GM12878 (cell line): ENCODE results near the gene PROKR1. TPM values are rescaled to one million over a fixed set of nuclear protein-coding genes. Genes with fewer than 3 reads are reported as not detected.

Source experiments
- ATAC-seq: fragments of 200-7000 bp; cut with Tn5 transposase; 3 replicates; pipeline ENCODE4 v1.9.1; 2020; ENCODE audit warnings: mild to moderate bottlenecking, moderate library complexity
- BruUV-seq: library from RNA; stranded (reverse); fragments of 400-500 nt; replicated peaks from 2 replicates; lab custom pipeline; 2021; lab: Mats Ljungman, UMichigan
- CTCF ChIA-PET: fragments of 300-600 bp; sonication (Branson Sonifier 250); formaldehyde crosslinking; extraction: SDS; loops from one replicate; lab custom pipeline; 2021; ENCODE audit warnings: inconsistent platforms; lab: Yijun Ruan, JAX
- POLR2A ChIA-PET: fragments of 350-600 bp; formaldehyde crosslinking; extraction: SDS; loops from one replicate; lab custom pipeline; 2021; ENCODE audit warnings: inconsistent platforms; lab: Charles Lee
- RAD21 ChIA-PET: fragments of 300-600 bp; sonication (Branson Sonifier 250); formaldehyde crosslinking; loops from one replicate; lab custom pipeline; 2023; ENCODE audit warnings: antibody characterized with exemption; ENCODE audit not compliant: unreplicated experiment; lab: Charles Lee
- SMC1A ChIA-PET: fragments of 300-600 bp; sonication (Branson Sonifier 250); formaldehyde crosslinking; loops from one replicate; lab custom pipeline; 2023; ENCODE audit not compliant: unreplicated experiment, uncharacterized antibody; lab: Charles Lee
- DNase-seq: peaks from one replicate; pipeline ENCODE4 v3.0.0-alpha.2; 2011; ENCODE audit warnings: low read depth, low spot score
- FAIRE-seq: peaks from 3 replicates; lab custom pipeline; 2011; peaks lifted over from hg19 to GRCh38; lab: Jason Lieb, UNC
- H2AFZ ChIP-seq: 2 replicates; pipeline ENCODE4 v1.6.0; 2011; ENCODE audit warnings: low read depth, low read length, control low read depth; ENCODE audit not compliant: control insufficient read depth
- H3K27ac ChIP-seq: 2 replicates; pipeline ENCODE4 v1.5.1; 2011; ENCODE audit warnings: control low read depth; ENCODE audit not compliant: control insufficient read depth, insufficient read depth
- H3K27me3 ChIP-seq, 2 experiments: replicated peaks in 1 of 2; 2 replicates each; pipeline versions ENCODE4 v1.6.0 to v1.6.1; 2011; ENCODE audit warnings: low read length in 1 of 2; ENCODE audit not compliant: control insufficient read depth in 2 of 2, insufficient read depth in 2 of 2
- H3K36me3 ChIP-seq, 2 experiments: 2 replicates each; pipeline ENCODE4 v1.5.1; 2011; ENCODE audit warnings: low read length in 1 of 2; ENCODE audit not compliant: control insufficient read depth in 2 of 2, insufficient read depth in 2 of 2
- H3K4me1 ChIP-seq: 2 replicates; pipeline ENCODE4 v1.6.1; 2011; ENCODE audit warnings: mild to moderate bottlenecking, low read length, moderate library complexity, mixed read lengths; ENCODE audit not compliant: control insufficient read depth, insufficient read depth
- H3K4me2 ChIP-seq: 2 replicates; pipeline ENCODE4 v1.6.0; 2011; ENCODE audit warnings: control low read depth; ENCODE audit not compliant: control insufficient read depth, insufficient read depth
- H3K4me3 ChIP-seq: fragments of 200-600 bp; sonication (generic); 2 replicates; pipeline ENCODE4 v1.5.1; 2016
- H3K79me2 ChIP-seq: 2 replicates; pipeline ENCODE4 v1.6.0; 2011; ENCODE audit warnings: low read length; ENCODE audit not compliant: control insufficient read depth, insufficient read depth
- H3K9ac ChIP-seq: 2 replicates; pipeline ENCODE4 v1.8.0; 2011; ENCODE audit warnings: low read length, control low read depth, mixed read lengths; ENCODE audit not compliant: control insufficient read depth, insufficient read depth
- H3K9me3 ChIP-seq: replicated peaks from 3 replicates; pipeline ENCODE4 v1.5.1; 2011; ENCODE audit warnings: mild to moderate bottlenecking, low read length; ENCODE audit not compliant: control insufficient read depth, insufficient read depth
- H4K20me1 ChIP-seq: 2 replicates; pipeline ENCODE4 v1.6.0; 2011; ENCODE audit not compliant: control insufficient read depth, insufficient read depth
- CBX3 ChIP-seq: fragments of 200-600 bp; sonication (generic); IDR thresholded peaks from 2 replicates; pipeline ENCODE4 v1.6.1; 2016; ENCODE audit warnings: low read depth, borderline replicate concordance
- CHD2 ChIP-seq: IDR thresholded peaks from 2 replicates; pipeline ENCODE4 v1.6.1; 2011; ENCODE audit warnings: low read depth, low read length, improper control_type of control experiment, borderline replicate concordance
- CREB1 ChIP-seq: IDR thresholded peaks from 2 replicates; pipeline ENCODE4 v1.6.1; 2012; ENCODE audit warnings: low read depth, mild to moderate bottlenecking, inconsistent platforms
- CREM ChIP-seq: IDR thresholded peaks from 2 replicates; pipeline ENCODE4 v1.6.1; 2014; ENCODE audit warnings: antibody characterized with exemption, low read depth
- IKZF1 ChIP-seq: fragments of 450-650 bp; conservative IDR thresholded peaks from 2 replicates; pipeline ENCODE4 v1.6.1; 2017; ENCODE audit warnings: antibody characterized with exemption, mild to moderate bottlenecking
- IRF4 ChIP-seq: IDR thresholded peaks from 2 replicates; pipeline ENCODE4 v1.6.1; 2011; ENCODE audit warnings: low read depth, low read length
- MTA3 ChIP-seq: IDR thresholded peaks from 2 replicates; pipeline ENCODE4 v1.6.1; 2012; ENCODE audit warnings: low read length, inconsistent platforms, borderline replicate concordance
- MXI1 ChIP-seq: fragments of 150-350 bp; IDR thresholded peaks from 2 replicates; pipeline ENCODE4 v1.6.1; 2011; ENCODE audit warnings: low read depth, mild to moderate bottlenecking, inconsistent platforms, low read length, improper control_type of control experiment
- NR2C2 ChIP-seq: IDR thresholded peaks from 2 replicates; pipeline ENCODE4 v1.6.1; 2011; ENCODE audit warnings: borderline replicate concordance, low read depth; ENCODE audit not compliant: control insufficient read depth, insufficient read length
- PAX5 ChIP-seq: IDR thresholded peaks from 2 replicates; pipeline ENCODE4 v1.6.1; 2011; ENCODE audit warnings: low read depth, low read length, borderline replicate concordance
- SIN3A ChIP-seq: IDR thresholded peaks from 2 replicates; pipeline ENCODE4 v1.6.1; 2012; ENCODE audit warnings: low read depth, low read length, improper control_type of control experiment
- SMAD1 ChIP-seq: fragments of 450-650 bp; IDR thresholded peaks from 2 replicates; pipeline ENCODE4 v1.6.1; 2018; ENCODE audit warnings: mild to moderate bottlenecking, low read depth; ENCODE audit not compliant: partially characterized antibody
- SP1 ChIP-seq: IDR thresholded peaks from one replicate; pipeline ENCODE4 v1.6.1; 2011; ENCODE audit warnings: low read depth, low read length
- TCF7 ChIP-seq: IDR thresholded peaks from 2 replicates; pipeline ENCODE4 v1.6.1; 2014; ENCODE audit warnings: antibody characterized with exemption, borderline replicate concordance
- ZNF24 ChIP-seq: fragments of 450-650 bp; IDR thresholded peaks from 2 replicates; pipeline ENCODE4 v1.6.1; 2017; ENCODE audit warnings: antibody characterized with exemption, mild to moderate bottlenecking
- WGBS: methylation state at CpG from one replicate; pipeline ENCODE4 v1.1.6; 2016; ENCODE audit warnings: low lambda C conversion rate; ENCODE audit not compliant: insufficient replicate concordance, insufficient coverage; ENCODE audit errors: missing lambda C conversion rate; 5-methylcytosine and 5-hydroxymethylcytosine counted together
- in situ Hi-C: fragments of 300-500 bp; cut with MboI; formaldehyde crosslinking; loops from 9 replicates; pipeline ENCODE4 v1.14.3; 2018; ENCODE audit warnings: mixed read lengths
- intact Hi-C: fragments of 100-400 bp; cut with micrococcal nuclease; formaldehyde crosslinking; loops from one replicate; pipeline ENCODE4 v1.14.2; 2022; ENCODE audit not compliant: unreplicated experiment
- polyA plus RNA-seq, 11 experiments: library from polyadenylated mRNA; depleted of rRNA in 4 of 11; unstranded in 6 of 11; stranded (reverse) in 5 of 11; fragments of >200 nt; fragmentation: Nextera tagmentation in 4 of 11; fragmentation: Illumina TruSeq in 1 of 11; extraction: Ambion mirVana in 4 of 11; extraction: Trizol in 1 of 11; gene quantifications; 1 replicate in 1 of 11; 2 replicates in 10 of 11; pipeline versions ENCODE4 v1.2.1 to v1.2.3, GENCODE V29; 2011 to 2016; ENCODE audit warnings: inconsistent platforms in 2 of 11, missing spikeins in 2 of 11, low read depth in 1 of 11
- total RNA-seq, 4 experiments: library from RNA; depleted of rRNA in 3 of 4; stranded (reverse); fragments of >200 nt in 3 of 4; fragmentation: Illumina TruSeq in 1 of 4; extraction: Trizol in 1 of 4; gene quantifications; 2 replicates each; pipeline versions ENCODE4 v1.2.1 to v1.2.3, GENCODE V29; 2013 to 2021

The PROKR1 gene
- total and polyA plus RNA-seq, 10 of the 15 experiments (the other 5 are each of a cell fraction or from before 2014, with no cell fraction given): 0.01 to 0.02 TPM; not detected in 8

DNA sequence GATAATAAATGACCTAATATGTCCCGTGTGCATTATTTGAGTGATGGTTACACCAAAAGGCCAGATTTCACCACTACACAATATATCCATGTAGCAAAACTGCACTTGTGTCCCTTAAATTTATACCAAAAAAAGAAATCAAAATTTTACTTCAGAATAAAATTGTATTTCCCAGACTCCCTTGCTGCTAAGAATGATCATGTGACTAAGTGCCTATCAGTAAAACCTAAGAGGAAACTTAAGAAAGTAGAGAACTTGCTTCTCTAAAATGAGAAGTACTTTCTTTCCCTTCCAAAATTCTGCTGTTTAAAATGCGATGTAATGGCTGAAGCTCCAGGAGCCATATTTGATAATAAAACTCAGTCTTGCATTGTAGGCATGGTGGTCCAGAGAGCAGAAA is 24.0 kb downstream of the PROKR1 start (continued):
- no peak for TF ChIP-seq CHD2
- TF ChIP-seq CBX3: no peak
- no peak for TF ChIP-seq IRF4
- no peak for TF ChIP-seq PAX5
- no peak for TF ChIP-seq MTA3
- no peak for TF ChIP-seq SIN3A

DNA sequence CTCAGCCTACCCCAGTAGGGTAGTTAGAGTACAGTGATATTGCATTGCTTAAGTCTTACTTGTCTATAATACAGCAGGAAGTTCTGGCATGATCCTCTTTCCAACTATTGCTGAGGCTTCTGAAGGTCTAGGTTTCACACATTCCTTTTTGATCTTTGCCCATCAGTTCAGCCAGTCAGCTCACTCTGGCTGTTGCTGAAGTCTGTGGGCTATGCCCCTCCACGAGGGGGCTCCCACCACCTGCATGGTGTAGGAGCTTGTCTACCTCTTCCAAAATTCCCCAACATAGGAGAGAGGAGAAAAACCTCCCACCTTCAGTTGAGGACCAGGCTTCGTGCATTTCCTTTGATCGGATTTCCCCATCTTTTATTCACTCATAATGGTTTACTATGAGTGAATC is 26.3 kb downstream of the PROKR1 start:
- intact Hi-C loops: no loop called here
- FAIRE-seq: no peak
- in situ Hi-C loops: no loop called here
- H3K9me3 ChIP-seq: no peaks in the 10 kb centered on the region; the same call in 1 of the 3 replicates
- H3K27ac ChIP-seq: no peak overlapping the region
- no peaks in the 10 kb centered on the region for H3K4me1 ChIP-seq
- no peak overlapping the region for H3K9ac ChIP-seq
- H3K36me3 ChIP-seq: no peaks in the 10 kb centered on the region
- TF ChIP-seq ZNF24 (no peak), SP1 (no peak), NR2C2 (no peak), TCF7 (no peak), IKZF1 (no peak), CREB1 (no peak), MXI1 (no peak), SMAD1 (no peak), CREM (no peak)
- TF ChIP-seq, all 136 proteins: peak for 0
- no peak for ATAC-seq
- Histone ChIP-seq H4K20me1 (no peaks in the 10 kb centered on the region), H3K27me3 (no peaks in the 10 kb centered on the region), H3K4me3 (no peak overlapping the region), H3K79me2 (no peaks in the 10 kb centered on the region), H2AFZ (no peak overlapping the region), H3K4me2 (no peak overlapping the region)
- ChIA-PET CTCF (no interaction called here), SMC1A (no interaction called here), POLR2A (interaction anchor here (0.6 kb wide), 1 partner anchor 169 kb away, joined by 3 read pairs; no protein-coding TSS in a partner anchor), RAD21 (no interaction called here)
- 20% methylated on average over 3 of the region's 3 CpGs for WGBS
- DNase-seq: no peak
- no TSS peak for BruUV-seq
